Suppressor macrophage treated with lipopolysaccharide for 1 hour (primary cell): ENCODE measurements around the gene FMNL3.
"Not testable (repeated sequence)": the region's sequence is repeated elsewhere in the genome, so short reads cannot be mapped to it uniquely, and the experiment has no call there.

Experiments
- DNase-seq, 3 donors: peaks; one replicate each; pipeline ENCODE4 v3.0.0-alpha.2; 2020 to 2022

The FMNL3 gene

GRCh38 chr12:49627752-49628360, 79.3 kb downstream of the FMNL3 start:
- DNase-seq, result peak in 1 of 3 donors; percentile 39

- no peak for DNase-seq
These were observed 80.4 kb downstream of the FMNL3 start for GRCh38 chr12:49626836-49627235.

- DNase-seq, result peak; percentile 61 to 64 (median 63)
These were observed 80.9 kb downstream of the FMNL3 start for GRCh38 chr12:49626169-49626835.

GRCh38 chr12:49624921-49625577, 82.2 kb downstream of the FMNL3 start:
- DNase-seq, result no peak

- DNase-seq, result peak; percentile 87 to 96 (median 92)
These were observed 83.9 kb downstream of the FMNL3 start, which contains the start of gene PRPF40B for GRCh38 chr12:49623142-49623904. Gene PRPF40B (plus strand): TSS chr12:49623561. CDS start chr12:49623591, 30 bp downstream.

GRCh38 chr12:49622501-49623141, 84.6 kb downstream of the FMNL3 start:
- peak in 2 of 3 donors; percentile 38 to 40 for DNase-seq

GRCh38 chr12:49621651-49622500, 85.3 kb downstream of the FMNL3 start:
- peak in 1 of 3 donors; percentile 36 for DNase-seq

- no peak for DNase-seq
These were observed 87.9 kb downstream of the FMNL3 start for GRCh38 chr12:49619286-49619685.

GRCh38 chr12:49618576-49618975, 88.6 kb downstream of the FMNL3 start:
- no peak for DNase-seq

GRCh38 chr12:49616533-49617219, 90.5 kb downstream of the FMNL3 start:
- no peak for DNase-seq

- peak in 2 of 3 donors; percentile 44 to 60 for DNase-seq
These were observed 91.5 kb downstream of the FMNL3 start for GRCh38 chr12:49615725-49616124.

GRCh38 chr12:49612210-49612609, 95.0 kb downstream of the FMNL3 start:
- DNase-seq, result no peak

GRCh38 chr12:49610785-49611184, 96.4 kb downstream of the FMNL3 start:
- not testable (repeated sequence) for DNase-seq

- no peak for DNase-seq
These were observed 97.4 kb downstream of the FMNL3 start for GRCh38 chr12:49609875-49610154.

GRCh38 chr12:49609059-49609874, 97.9 kb downstream of the FMNL3 start:
- DNase-seq, result no peak

GRCh38 chr12:49605539-49605938, 101.7 kb downstream of the FMNL3 start, which contains the start of gene FAM186B:
Gene FAM186B (minus strand): TSS chr12:49605639. CDS start chr12:49605477, 162 bp downstream.
- not testable (repeated sequence) for DNase-seq

- no peak for DNase-seq
These were observed 102.3 kb downstream of the FMNL3 start for GRCh38 chr12:49604856-49605255.

GRCh38 chr12:49603721-49604120, 103.5 kb downstream of the FMNL3 start:
- DNase-seq, result no peak

- no peak for DNase-seq
These were observed 107.2 kb downstream of the FMNL3 start for GRCh38 chr12:49599961-49600360.

GRCh38 chr12:49598527-49598926, 108.7 kb downstream of the FMNL3 start:
- DNase-seq, result no peak
